ENCODE measurements around the gene ZNRF1.
A peak's percentile ranks its signal among the peaks of the same experiment; 100 is the strongest.
"Not testable (repeated sequence)": the region's sequence is repeated elsewhere in the genome, so short reads cannot be mapped to it uniquely, and the experiment has no call there.

Gene ZNRF1

DNA sequence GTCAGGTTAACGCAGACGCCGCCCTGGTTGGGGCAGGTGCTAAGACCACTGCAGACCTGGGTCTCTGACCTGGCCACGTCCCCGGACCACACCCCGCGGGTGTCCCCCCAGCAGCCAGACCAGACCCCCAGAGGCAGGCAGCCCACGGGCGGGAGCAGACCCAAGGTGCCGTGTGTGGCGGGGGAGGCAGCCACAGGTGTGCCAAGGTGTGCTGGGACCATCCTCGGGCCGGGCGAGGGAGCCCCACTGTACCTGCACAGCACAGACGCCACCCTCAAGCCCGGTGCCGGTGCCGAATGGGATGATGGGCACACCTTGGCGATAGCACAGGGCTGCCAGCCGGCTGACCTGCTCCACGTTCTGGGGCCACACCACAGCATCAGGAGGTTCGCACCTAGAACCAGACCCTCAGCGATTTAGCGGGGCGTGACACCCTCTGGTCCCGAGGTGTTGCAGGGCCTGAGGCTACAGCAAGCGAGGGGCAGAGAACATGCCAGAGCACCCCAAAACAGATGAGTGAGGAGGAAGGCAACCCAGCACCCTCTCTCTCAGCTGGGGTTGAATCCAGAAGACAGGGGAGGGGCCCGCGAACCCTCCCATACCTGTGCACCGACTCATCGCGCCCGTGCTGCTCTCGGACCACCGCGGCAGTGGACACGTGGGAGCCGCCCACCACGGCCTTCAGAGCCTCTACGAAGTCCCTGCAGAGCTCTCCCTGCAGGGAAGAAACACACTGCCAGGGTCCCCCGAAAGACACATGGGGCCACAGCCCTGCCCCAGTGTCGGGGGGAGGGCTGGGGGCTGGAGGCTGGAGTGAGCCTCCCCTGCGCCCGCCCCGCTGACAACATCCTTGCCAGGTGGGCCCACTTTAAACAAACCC, 116.4 kb downstream of the ZNRF1 start:
- DNase-seq (ENCODE audit: low spot score): no peak

- DNase-seq (ENCODE audit: low spot score): peak; percentile 13
Observed at GRCh38 chr16:75116081-75116910, 117.5 kb downstream of the ZNRF1 start, which contains the start of gene LDHD. TSS of gene LDHD (minus strand) at chr16:75116780. CDS start at chr16:75116720, 60 bp downstream.

DNA sequence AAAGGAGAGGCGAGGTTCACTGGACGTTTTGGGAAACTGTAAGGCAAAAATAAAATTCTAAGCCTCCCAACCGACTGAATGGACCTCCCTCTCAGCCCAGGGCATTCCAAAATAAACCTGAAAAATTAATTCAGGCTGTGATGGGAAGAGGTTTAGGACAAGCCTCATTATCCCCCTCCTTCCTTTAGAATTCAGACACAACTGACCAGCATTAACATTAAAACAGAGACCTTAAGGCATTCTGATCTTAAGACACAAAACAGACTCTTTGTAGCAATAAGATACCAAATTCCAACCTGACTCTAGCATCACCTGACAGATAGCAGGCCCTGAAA, 118.1 kb downstream of the ZNRF1 start:
- DNase-seq (ENCODE audit: low spot score): no peak

DNA sequence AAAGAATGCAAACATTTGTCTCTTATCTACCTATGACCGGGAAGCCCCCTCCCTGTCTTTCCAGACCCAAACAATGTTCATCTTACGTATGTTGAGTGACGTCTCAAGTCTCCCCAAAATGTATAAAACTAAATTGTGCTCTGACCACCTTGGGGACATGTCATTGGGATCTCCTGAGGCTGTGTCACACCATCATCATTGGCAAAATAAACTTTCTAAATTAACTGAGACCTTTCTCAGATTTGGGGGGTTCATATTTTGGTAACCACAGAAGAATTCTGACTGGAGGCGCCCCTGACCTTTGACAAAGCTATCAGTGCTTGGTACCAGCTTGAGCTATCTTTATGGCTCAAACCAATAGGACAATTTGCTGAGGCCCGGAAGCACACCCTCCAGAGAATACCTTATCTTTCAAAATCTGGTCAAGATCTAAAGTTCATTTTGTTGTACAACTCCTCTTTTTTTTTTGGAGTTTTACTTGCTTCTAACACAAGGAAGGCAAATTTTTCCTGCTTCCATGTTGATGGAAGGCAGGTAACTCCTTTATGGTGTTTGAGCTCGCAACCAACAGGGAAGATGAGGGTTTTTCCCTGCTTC, 120.2 kb downstream of the ZNRF1 start:
- no peak for DNase-seq (ENCODE audit: low spot score)

- DNase-seq (ENCODE audit: low spot score): no peak
Observed at GRCh38 chr16:75120253-75120652, 121.4 kb downstream of the ZNRF1 start.

DNA sequence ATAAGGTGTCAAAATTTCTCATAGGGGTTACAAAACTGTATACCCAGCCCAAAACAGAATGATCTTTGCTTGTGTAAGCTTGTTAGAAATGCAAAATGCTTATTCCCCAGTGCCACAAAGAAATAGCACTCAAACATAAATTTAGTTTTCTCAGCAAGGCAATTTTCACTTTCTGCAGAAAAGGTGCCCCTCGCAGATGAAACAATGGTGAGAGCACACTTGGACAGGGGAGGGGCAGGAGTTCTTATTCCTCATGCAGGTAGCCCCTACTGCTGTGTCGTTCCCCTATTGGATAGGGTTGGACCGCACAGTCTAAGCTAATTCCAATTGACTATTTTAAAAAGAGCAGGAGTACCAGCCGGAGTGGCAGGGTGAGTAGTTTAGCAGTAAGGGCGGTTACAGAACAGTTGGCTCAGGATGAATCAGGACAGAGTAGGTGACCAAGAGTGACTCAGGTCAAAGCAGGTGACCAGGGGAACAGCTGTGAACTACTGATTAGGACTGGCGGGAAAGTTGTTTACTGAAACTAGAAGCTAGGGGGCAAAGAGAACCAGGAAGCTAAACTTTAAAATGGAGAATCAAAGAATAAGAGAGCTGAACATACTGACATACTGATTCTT, 123.2 kb downstream of the ZNRF1 start:
- DNase-seq (ENCODE audit: low spot score): no peak

DNA sequence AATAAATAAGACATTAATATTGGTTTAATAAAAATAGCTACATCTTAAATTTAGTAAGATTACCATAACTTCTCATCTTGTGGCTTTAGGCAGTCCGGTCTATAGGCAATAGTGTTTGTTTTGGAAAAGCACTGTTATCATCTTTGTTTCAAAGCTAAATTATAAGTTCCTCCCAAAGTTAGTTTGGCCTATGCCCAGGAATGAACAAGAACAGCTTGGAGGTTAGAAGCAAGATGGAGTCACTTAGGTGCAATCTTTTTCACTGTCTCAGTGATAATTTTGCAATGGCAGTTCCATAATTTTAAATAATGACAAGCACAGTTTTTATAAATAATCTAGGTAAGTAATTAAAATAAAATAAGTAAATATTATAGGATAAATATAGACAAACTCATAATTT, 123.8 kb downstream of the ZNRF1 start:
- no peak for DNase-seq (ENCODE audit: low spot score)

GRCh38 chr16:75127713-75128415, 129.0 kb downstream of the ZNRF1 start:
- DNase-seq (ENCODE audit: low spot score): no peak

GRCh38 chr16:75129421-75130149, 130.8 kb downstream of the ZNRF1 start:
- DNase-seq (ENCODE audit: low spot score): not testable (repeated sequence)

GRCh38 chr16:75130150-75130771, 131.4 kb downstream of the ZNRF1 start:
- no peak for DNase-seq (ENCODE audit: low spot score)

- DNase-seq (ENCODE audit: low spot score): no peak
Observed at GRCh38 chr16:75131081-75131480, 132.3 kb downstream of the ZNRF1 start.

GRCh38 chr16:75138233-75138632, 139.4 kb downstream of the ZNRF1 start:
- DNase-seq (ENCODE audit: low spot score): no peak

GRCh38 chr16:75138636-75139035, 139.8 kb downstream of the ZNRF1 start:
- DNase-seq (ENCODE audit: low spot score): no peak

DNA sequence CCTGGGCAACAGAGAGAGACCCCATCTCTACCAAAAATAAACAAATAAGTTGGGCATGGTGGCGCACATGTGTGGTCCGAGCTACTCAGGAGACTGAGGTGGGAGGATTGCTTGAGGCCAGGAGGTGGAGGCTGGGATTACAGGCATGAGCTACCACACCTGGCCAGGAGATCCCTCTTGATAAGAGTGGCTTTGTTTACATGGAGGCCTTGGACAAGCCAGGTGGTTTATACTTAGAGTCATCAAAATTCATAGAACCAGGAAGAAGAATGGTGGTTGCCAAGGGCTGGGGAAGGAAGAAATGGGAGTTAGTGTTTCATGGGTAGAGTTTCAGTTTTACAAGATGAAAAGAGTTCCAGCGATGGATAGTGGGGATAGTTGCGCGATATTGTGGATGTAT, 140.7 kb downstream of the ZNRF1 start:
- no peak for DNase-seq (ENCODE audit: low spot score)

DNA sequence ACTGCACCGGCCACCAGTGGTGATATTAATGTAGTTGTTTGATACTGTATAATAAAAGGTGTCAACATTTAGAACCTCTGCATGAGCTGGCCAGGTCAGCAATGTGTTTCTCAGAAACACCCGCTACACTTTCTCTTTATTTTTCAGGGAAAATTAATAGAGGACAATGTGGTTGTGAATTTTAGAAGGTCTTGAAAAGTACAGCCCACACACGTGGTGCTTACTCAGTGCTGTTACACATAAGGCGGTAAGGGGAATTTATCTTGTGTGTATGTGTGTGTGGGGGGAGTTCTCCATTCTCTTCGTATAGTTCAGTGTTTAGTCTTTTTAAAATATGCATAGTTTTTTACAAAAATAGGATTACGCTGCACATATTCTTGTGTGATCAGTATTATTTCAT, 145.1 kb downstream of the ZNRF1 start:
- no peak for DNase-seq (ENCODE audit: low spot score)

DNA sequence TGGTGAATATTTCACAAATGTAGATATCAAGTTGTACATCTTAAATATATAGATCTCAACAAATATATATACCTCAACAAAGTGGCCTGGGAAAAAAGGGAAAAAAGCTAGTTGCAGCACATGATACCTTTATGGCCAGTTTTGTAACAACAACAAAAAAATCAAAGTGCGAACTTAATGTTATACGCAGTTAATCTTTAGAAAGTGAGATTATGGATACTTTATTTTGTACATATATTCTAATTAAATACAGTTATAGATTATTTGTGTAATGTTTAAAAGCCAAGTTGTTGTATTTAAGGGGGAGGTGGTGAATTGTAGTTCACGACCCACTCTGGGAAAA, 149.1 kb downstream of the ZNRF1 start:
- DNase-seq (ENCODE audit: low spot score): no peak

GRCh38 chr16:75148311-75149195, 149.7 kb downstream of the ZNRF1 start, which contains the start of gene ZFP1:
TSS of gene ZFP1 (plus strand) at chr16:75148524. CDS start at chr16:75152952, 4,428 bp downstream.
- peak; percentile 88 for DNase-seq (ENCODE audit: low spot score)

GRCh38 chr16:75151798-75152197, 153.0 kb downstream of the ZNRF1 start:
- DNase-seq (ENCODE audit: low spot score): no peak

DNA sequence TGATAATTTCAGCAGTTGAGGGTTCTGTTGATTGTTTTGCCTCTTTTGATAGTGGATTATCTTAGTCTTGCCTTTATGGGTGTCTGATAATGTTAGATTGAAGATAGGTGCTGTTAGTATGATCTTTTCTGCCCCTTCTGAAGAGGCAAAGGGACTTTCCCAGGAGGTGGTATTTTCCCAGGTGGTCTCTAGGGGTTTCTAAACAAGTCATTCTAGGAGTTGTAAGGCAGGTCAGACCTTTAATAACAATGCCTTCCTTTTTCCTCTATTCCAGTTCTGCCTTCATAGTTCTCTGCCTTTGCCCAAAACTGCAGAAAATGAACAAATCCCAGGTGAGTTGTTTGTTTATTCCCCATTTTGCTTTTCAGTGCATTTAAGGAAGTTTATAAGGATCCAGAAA, 153.8 kb downstream of the ZNRF1 start:
- DNase-seq (ENCODE audit: low spot score): no peak
